DMS 273 treated with DMSO at 0.1 percent for 48 hours (cell line): Measurements from ENCODE around the gene DNAAF8.
A peak's percentile ranks its signal among the peaks of the same experiment; 100 is the strongest.
"Not testable (repeated sequence)": the region's sequence is repeated elsewhere in the genome, so short reads cannot be mapped to it uniquely, and the experiment has no call there.

Experiments used
- DNase-seq: peaks from one replicate; lab custom pipeline; 2025; lab: John Stamatoyannopoulos, UW

DNAAF8 gene

GRCh38 chr16:4723071-4723767 is 11.1 kb upstream of the DNAAF8 start:
- DNase-seq: no peak

- DNase-seq: no peak
These were observed 9.6 kb upstream of the DNAAF8 start for GRCh38 chr16:4724661-4725270.

- no peak for DNase-seq
These were observed 7.7 kb upstream of the DNAAF8 start for GRCh38 chr16:4726616-4727015.

GRCh38 chr16:4728676-4729075 is 5.7 kb upstream of the DNAAF8 start:
- no peak for DNase-seq

- no peak for DNase-seq
These were observed 4.5 kb upstream of the DNAAF8 start for GRCh38 chr16:4729876-4730275.

GRCh38 chr16:4733211-4733742 is 1.1 kb upstream of the DNAAF8 start:
- no peak for DNase-seq

GRCh38 chr16:4733747-4734062 is 632 bp upstream of the DNAAF8 start:
- no peak for DNase-seq

GRCh38 chr16:4734730-4735535 is 596 bp downstream of the DNAAF8 start:
- peak; percentile 50 for DNase-seq

GRCh38 chr16:4736546-4736945 is 2.2 kb downstream of the DNAAF8 start:
- no peak for DNase-seq

- DNase-seq: no peak
These were observed 3.2 kb downstream of the DNAAF8 start for GRCh38 chr16:4737545-4737944.

- DNase-seq: not testable (repeated sequence)
These were observed 4.0 kb downstream of the DNAAF8 start for GRCh38 chr16:4738370-4738769.

- no peak for DNase-seq
These were observed 9.0 kb downstream of the DNAAF8 start for GRCh38 chr16:4743226-4743878.

GRCh38 chr16:4744555-4745273 is 10.4 kb downstream of the DNAAF8 start:
- DNase-seq: no peak

GRCh38 chr16:4745274-4745569 is 10.9 kb downstream of the DNAAF8 start:
- DNase-seq: no peak

GRCh38 chr16:4746215-4746614 is 11.9 kb downstream of the DNAAF8 start:
- DNase-seq: no peak

GRCh38 chr16:4746991-4747574 is 12.7 kb downstream of the DNAAF8 start:
- no peak for DNase-seq

GRCh38 chr16:4747906-4748681 is 13.8 kb downstream of the DNAAF8 start:
- DNase-seq: no peak

GRCh38 chr16:4748682-4749411 is 14.5 kb downstream of the DNAAF8 start:
- no peak for DNase-seq

GRCh38 chr16:4749700-4750257 is 15.4 kb downstream of the DNAAF8 start:
- DNase-seq: no peak

GRCh38 chr16:4750896-4751295 is 16.6 kb downstream of the DNAAF8 start:
- DNase-seq: no peak
